ENCODE results near the gene ASAP3. TPM values are rescaled to one million over a fixed set of nuclear protein-coding genes. Genes with fewer than 3 reads are reported as not detected.

The ASAP3 gene
- total RNA-seq, 1 donor from 2014 or later: 33.5 TPM

DNA sequence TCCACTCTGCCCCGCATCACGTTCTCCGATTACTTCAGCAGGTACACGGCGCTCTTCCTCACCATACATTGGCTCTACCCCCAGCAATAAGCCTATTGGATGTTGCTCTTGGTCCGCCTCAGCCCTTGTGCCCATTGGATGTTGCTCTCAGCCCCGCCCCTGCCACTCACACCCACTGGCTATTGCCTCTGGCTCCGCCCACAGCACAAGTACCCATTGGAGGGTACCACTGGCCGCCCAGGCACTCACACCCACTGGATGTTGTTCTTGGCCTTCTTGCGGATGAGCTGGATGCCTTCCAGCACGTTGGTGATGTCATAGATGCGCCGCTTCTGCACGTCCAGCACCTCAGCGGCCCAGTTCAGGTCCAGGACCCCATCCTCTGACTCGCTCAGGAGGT, 37.6 kb upstream of the ASAP3 start:
- Histone ChIP-seq H3K9me3 (ENCODE audit: insufficient read depth, low read depth, low read length) (no peaks in the 10 kb centered on the region), H3K4me1 (ENCODE audit: insufficient read depth, low read length) (no peaks in the 10 kb centered on the region), H2AFZ (ENCODE audit: low read depth, low read length) (no peak overlapping the region), H3K4me3 (ENCODE audit: insufficient read depth, low read depth, low read length) (no peak overlapping the region), H3K27me3 (ENCODE audit: insufficient read depth, low read length) (no peaks in the 10 kb centered on the region), H3K36me3 (ENCODE audit: insufficient read depth, low read length) (no peaks in the 10 kb centered on the region), H3K79me2 (ENCODE audit: insufficient read depth, low read length) (no peaks in the 10 kb centered on the region), H3K4me2 (ENCODE audit: low read length) (no peak overlapping the region), H3K9ac (ENCODE audit: low read length) (no peak overlapping the region), H3K27ac (ENCODE audit: low read depth, low read length) (no peak overlapping the region), H4K20me1 (ENCODE audit: insufficient read depth, low read length) (no peaks in the 10 kb centered on the region)
- FAIRE-seq (no peak), DNase-seq (ENCODE audit: low read depth) (no peak)
- Mint-ChIP-seq H3K36me3 (ENCODE audit: low read depth, unreplicated experiment) (peaks cover 4% of the 10 kb centered on the region), H3K9me3 (ENCODE audit: unreplicated experiment) (no peaks in the 10 kb centered on the region), H3K27ac (ENCODE audit: unreplicated experiment) (no peak overlapping the region), H3K27me3 (ENCODE audit: low read depth, unreplicated experiment) (peaks cover 20% of the 10 kb centered on the region), H3K4me1 (ENCODE audit: low read depth, unreplicated experiment) (no peaks in the 10 kb centered on the region), H3K4me3 (ENCODE audit: unreplicated experiment) (no peak overlapping the region)
- TF ChIP-seq, protein P1, sequence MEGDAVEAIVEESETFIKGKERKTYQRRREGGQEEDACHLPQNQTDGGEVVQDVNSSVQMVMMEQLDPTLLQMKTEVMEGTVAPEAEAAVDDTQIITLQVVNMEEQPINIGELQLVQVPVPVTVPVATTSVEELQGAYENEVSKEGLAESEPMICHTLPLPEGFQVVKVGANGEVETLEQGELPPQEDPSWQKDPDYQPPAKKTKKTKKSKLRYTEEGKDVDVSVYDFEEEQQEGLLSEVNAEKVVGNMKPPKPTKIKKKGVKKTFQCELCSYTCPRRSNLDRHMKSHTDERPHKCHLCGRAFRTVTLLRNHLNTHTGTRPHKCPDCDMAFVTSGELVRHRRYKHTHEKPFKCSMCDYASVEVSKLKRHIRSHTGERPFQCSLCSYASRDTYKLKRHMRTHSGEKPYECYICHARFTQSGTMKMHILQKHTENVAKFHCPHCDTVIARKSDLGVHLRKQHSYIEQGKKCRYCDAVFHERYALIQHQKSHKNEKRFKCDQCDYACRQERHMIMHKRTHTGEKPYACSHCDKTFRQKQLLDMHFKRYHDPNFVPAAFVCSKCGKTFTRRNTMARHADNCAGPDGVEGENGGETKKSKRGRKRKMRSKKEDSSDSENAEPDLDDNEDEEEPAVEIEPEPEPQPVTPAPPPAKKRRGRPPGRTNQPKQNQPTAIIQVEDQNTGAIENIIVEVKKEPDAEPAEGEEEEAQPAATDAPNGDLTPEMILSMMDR (IDR thresholded peaks at IDR 0.05; ENCODE audit: insufficient read depth, low read depth, low read length): no peak
- TF ChIP-seq EZH2 (IDR thresholded peaks at IDR 0.05; ENCODE audit: insufficient read depth, low read length): no peak

DNA sequence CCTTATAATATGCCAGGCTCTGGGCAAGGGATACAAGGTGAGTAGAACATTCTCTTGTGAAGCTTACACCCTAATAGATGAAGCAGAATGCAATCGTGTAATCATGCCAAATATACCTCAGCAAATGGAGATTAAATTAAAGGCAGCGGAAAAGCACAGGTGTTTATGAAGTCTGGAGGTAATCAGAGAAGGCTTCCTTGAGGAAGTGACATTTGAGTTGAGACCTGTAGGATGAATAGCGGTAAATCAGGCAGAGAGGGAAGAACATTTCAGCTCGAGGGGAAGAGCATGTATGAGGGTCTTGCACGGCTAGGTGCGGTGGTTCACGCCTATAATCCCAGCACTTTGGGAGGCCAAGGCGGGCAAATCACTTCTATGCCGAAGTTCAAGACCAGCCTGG, 33.6 kb upstream of the ASAP3 start:
- no peak overlapping the region for H2AFZ ChIP-seq (ENCODE audit: low read depth, low read length)
- no peaks in the 10 kb centered on the region for H4K20me1 ChIP-seq (ENCODE audit: insufficient read depth, low read length)
- H3K36me3 ChIP-seq (ENCODE audit: insufficient read depth, low read length): no peaks in the 10 kb centered on the region
- no peak for DNase-seq (ENCODE audit: low read depth)
- Mint-ChIP-seq H3K36me3 (ENCODE audit: low read depth, unreplicated experiment) (no peaks in the 10 kb centered on the region), H3K4me1 (ENCODE audit: low read depth, unreplicated experiment) (no peaks in the 10 kb centered on the region), H3K27me3 (ENCODE audit: low read depth, unreplicated experiment) (peaks cover 14% of the 10 kb centered on the region), H3K9me3 (ENCODE audit: unreplicated experiment) (no peaks in the 10 kb centered on the region), H3K4me3 (ENCODE audit: unreplicated experiment) (no peak overlapping the region), H3K27ac (ENCODE audit: unreplicated experiment) (no peak overlapping the region)
- H3K4me2 ChIP-seq (ENCODE audit: low read length): no peak overlapping the region
- no peak overlapping the region for H3K9ac ChIP-seq (ENCODE audit: low read length)
- H3K27me3 ChIP-seq (ENCODE audit: insufficient read depth, low read length): no peaks in the 10 kb centered on the region
- no peaks in the 10 kb centered on the region for H3K4me1 ChIP-seq (ENCODE audit: insufficient read depth, low read length)
- H3K27ac ChIP-seq (ENCODE audit: low read depth, low read length): no peak overlapping the region
- no peaks in the 10 kb centered on the region for H3K79me2 ChIP-seq (ENCODE audit: insufficient read depth, low read length)
- H3K4me3 ChIP-seq (ENCODE audit: insufficient read depth, low read depth, low read length): no peak overlapping the region
- H3K9me3 ChIP-seq (ENCODE audit: insufficient read depth, low read depth, low read length): no peaks in the 10 kb centered on the region
- no peak for TF ChIP-seq EZH2 (IDR thresholded peaks at IDR 0.05; ENCODE audit: insufficient read depth, low read length)
- TF ChIP-seq, protein P1 (IDR thresholded peaks at IDR 0.05; ENCODE audit: insufficient read depth, low read depth, low read length): no peak
- no peak for FAIRE-seq

DNA sequence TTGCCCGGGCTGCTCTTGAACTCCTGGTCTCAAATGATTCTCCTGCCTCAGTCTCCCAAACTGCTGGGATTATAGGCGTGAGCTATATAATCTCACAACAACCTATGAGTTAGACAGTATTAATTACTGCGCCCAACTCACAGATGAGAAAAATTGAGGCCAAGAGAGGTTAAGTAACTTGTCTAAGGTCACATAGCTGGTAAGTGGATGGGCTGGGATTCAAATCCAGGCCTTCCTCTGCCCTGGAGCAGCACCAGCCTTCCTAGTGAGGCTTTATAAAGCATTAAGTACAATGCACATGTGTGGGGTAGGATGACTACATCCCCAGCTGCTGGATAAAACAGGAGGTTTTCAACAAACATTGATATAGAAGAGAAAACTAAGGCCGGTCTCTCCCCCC, 31.9 kb upstream of the ASAP3 start:
- Histone ChIP-seq H3K36me3 (ENCODE audit: insufficient read depth, low read length) (no peaks in the 10 kb centered on the region), H3K4me1 (ENCODE audit: insufficient read depth, low read length) (no peaks in the 10 kb centered on the region), H3K9me3 (ENCODE audit: insufficient read depth, low read depth, low read length) (no peaks in the 10 kb centered on the region), H3K79me2 (ENCODE audit: insufficient read depth, low read length) (no peaks in the 10 kb centered on the region), H3K4me3 (ENCODE audit: insufficient read depth, low read depth, low read length) (no peak overlapping the region), H3K27ac (ENCODE audit: low read depth, low read length) (no peak overlapping the region), H3K9ac (ENCODE audit: low read length) (no peak overlapping the region), H3K27me3 (ENCODE audit: insufficient read depth, low read length) (no peaks in the 10 kb centered on the region), H4K20me1 (ENCODE audit: insufficient read depth, low read length) (no peaks in the 10 kb centered on the region), H3K4me2 (ENCODE audit: low read length) (no peak overlapping the region), H2AFZ (ENCODE audit: low read depth, low read length) (no peak overlapping the region)
- Mint-ChIP-seq H3K36me3 (ENCODE audit: low read depth, unreplicated experiment) (no peaks in the 10 kb centered on the region), H3K4me1 (ENCODE audit: low read depth, unreplicated experiment) (no peaks in the 10 kb centered on the region), H3K4me3 (ENCODE audit: unreplicated experiment) (no peak overlapping the region), H3K27me3 (ENCODE audit: low read depth, unreplicated experiment) (peaks cover 11% of the 10 kb centered on the region), H3K27ac (ENCODE audit: unreplicated experiment) (no peak overlapping the region), H3K9me3 (ENCODE audit: unreplicated experiment) (no peaks in the 10 kb centered on the region)
- no peak for DNase-seq (ENCODE audit: low read depth)
- FAIRE-seq: no peak
- no peak for TF ChIP-seq EZH2 (IDR thresholded peaks at IDR 0.05; ENCODE audit: insufficient read depth, low read length)
- TF ChIP-seq, protein P1 (IDR thresholded peaks at IDR 0.05; ENCODE audit: insufficient read depth, low read depth, low read length): no peak
